GM12891 (cell line): ENCODE measurements around the gene C1QTNF12.

Experiments used
- POLR2A ChIP-seq: IDR thresholded peaks from 2 replicates; pipeline ENCODE4 v1.6.1; 2011; ENCODE audit warnings: low read depth, low read length, control low read depth
- POLR2AphosphoS5 ChIP-seq: IDR thresholded peaks from 2 replicates; pipeline ENCODE4 v1.6.1; 2011; ENCODE audit warnings: low read depth, low read length, control low read depth
- POU2F2 ChIP-seq: IDR thresholded peaks from 2 replicates; pipeline ENCODE4 v1.6.1; 2011; ENCODE audit warnings: low read depth, mild to moderate bottlenecking, control low read depth, low read length, moderate library complexity
- TAF1 ChIP-seq: IDR thresholded peaks from 2 replicates; pipeline ENCODE4 v1.6.1; 2011; ENCODE audit warnings: low read depth, low read length, control low read depth

GRCh38 chr1:1262758-1263157, 16.2 kb upstream of the C1QTNF12 start:
- TF ChIP-seq POLR2A = no peak
- TF ChIP-seq POLR2AphosphoS5 = no peak
- no peak for TF ChIP-seq TAF1
- TF ChIP-seq POU2F2 = no peak
